Kidney glomerular epithelial cell (primary cell): ENCODE measurements around the gene ITPR1.

Source experiments
- DNase-seq: peaks from one replicate; lab custom pipeline; 2025; lab: John Stamatoyannopoulos, UW

ITPR1 gene

DNA sequence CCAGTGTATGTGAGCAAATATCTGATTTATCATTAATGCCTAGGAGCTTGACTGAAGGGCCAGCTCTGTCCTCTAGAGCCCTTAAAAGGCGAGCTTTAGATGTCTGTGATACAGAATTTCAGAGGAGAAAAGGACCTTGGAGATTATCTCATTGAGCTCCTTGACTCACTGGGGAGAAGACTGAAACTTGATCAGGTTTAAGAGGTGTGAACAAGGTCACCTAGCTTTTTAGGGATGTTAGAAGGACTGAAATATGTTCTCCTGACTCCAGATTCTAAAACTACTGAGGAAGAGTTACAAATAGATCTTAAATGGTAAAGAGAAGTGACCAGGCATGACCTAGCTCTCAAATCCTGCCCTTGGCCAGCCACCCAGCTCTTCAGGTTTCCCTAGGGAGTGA lies 292.4 kb downstream of the ITPR1 start:
- no peak for DNase-seq

DNA sequence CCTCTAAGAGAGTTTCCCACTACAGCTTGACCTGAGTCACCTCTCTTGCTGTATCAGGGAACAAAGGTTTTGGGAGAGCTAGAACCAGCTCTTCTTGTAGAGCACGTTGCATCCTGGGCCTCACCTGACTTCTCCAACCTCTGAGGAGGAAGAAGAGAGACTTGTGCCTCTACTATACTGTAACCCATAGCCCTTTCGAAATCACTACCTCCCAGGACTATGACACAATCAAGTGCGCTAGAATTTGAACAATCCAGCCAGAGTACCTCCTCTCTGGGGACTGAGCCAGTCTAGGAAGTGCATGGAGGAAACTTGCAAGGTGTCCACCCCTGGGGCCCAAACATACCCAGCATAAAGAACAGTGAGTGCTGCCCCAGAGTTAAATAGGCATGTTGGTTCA lies 293.3 kb downstream of the ITPR1 start:
- DNase-seq: no peak

DNA sequence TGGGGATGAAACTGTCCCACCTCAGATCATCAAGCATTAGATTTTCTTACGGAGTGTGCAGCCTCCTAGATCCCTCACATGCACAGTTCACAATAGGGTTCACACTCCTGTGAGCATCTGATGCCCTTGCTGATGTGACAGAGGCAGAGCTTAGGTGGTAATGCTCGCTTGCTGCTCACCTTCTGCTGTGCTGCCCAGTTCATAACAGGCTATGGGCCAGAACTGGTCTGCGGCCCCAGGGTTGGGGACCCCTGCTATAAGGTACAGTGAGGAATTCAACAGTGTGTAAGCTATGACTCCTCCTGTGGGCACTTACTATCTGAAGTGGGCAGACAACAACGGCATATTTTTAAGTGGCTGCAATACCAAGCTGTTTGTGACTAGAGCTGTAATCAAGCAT lies 298.2 kb downstream of the ITPR1 start:
- DNase-seq: no peak

DNA sequence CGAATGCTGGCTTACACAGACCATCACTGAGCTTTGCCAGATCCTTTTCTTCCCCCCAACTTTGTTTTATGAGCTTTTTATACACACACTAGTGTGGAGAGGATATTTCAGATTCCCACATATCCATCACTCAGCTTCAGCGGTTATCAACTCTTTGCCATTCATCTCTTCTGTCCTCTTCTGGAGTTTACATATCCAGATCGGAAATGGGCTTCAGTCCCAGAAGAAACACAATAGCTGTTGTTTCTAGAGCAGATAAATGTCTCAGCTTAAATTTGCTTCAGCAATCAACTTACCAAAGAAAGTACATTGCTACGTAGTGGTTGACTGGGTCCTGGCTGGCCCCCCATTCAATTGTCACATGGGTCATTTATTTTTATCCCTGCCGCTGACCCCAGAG lies 300.2 kb downstream of the ITPR1 start:
- DNase-seq: no peak

DNA sequence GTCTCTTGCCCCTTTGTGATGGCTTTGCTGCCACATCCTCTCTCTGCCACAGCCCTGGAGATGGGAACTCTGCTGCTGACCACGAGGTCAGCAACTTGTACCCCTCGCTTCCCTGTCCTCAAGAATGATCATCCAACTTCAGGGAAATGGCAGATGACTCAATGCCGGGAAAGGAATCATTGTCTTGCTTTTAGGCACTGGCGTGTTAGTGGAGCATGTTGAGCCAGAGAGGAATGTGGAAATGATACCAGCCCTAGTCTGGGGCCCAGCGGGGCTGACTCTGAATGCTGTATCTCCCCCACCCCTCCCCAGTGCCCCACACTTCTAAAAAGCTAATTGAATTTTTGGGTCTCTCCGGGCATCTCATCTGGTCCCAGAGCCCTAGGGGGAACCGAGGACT lies 301.2 kb downstream of the ITPR1 start:
- DNase-seq: no peak

DNA sequence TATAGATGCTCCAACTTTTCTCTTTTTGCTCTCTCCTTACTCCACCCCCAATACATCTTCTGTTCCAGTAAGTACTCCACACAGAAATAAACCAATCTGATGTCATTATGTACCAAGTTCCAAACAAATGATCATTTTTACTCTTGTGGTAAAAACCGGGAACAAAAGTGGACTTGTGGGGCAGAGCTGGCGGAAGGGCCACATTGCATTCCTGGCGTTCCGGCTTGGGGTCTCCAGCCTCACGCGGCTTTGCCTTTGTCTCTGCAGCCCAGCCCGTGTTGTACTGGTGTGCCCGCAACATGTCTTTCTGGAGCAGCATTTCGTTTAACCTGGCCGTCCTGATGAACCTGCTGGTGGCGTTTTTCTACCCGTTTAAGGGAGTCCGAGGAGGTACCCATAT lies 301.6 kb downstream of the ITPR1 start:
- no peak for DNase-seq

DNA sequence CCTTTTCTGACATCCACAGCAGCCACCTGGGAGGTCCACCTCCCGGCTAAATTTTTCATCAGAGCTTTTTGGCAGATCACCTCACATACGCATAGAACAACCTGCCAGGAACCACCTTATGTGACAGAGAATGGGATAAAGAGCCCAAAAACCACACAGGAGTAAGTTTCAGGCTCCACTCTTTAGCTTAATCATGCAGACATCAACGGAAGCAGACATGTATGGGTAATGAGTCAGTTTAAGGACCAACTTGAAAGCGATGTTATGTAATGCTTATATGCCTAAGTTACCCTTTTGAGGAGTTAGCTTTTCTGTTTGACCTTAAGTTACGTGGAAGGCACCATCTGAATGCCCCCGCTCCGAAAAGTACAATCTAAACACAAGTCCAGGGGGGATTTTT lies 302.8 kb downstream of the ITPR1 start:
- no peak for DNase-seq

DNA sequence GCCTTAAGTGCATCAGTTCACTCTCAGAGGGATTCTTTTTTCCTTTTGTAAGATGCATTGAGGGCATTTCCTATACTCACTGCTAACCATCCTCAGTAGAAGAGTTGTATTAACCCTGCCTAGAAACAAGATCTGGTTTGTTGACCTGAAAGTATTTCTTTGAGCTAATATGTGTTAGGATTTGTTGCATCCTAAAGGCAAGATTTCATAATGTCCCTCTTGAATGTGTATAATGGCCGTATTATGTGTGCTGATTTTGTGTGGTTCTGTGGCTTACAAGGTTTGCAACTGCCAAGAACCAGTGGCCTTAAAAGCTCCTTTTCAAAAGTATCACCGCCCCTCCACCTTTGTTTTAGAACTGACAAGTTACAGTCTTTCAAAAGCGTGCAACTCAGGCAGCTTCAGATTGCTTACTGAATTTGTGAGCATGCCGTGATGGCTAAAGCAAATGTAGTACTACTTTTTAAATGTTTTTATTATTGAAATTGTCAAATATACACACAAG lies 304.1 kb downstream of the ITPR1 start:
- no peak for DNase-seq

DNA sequence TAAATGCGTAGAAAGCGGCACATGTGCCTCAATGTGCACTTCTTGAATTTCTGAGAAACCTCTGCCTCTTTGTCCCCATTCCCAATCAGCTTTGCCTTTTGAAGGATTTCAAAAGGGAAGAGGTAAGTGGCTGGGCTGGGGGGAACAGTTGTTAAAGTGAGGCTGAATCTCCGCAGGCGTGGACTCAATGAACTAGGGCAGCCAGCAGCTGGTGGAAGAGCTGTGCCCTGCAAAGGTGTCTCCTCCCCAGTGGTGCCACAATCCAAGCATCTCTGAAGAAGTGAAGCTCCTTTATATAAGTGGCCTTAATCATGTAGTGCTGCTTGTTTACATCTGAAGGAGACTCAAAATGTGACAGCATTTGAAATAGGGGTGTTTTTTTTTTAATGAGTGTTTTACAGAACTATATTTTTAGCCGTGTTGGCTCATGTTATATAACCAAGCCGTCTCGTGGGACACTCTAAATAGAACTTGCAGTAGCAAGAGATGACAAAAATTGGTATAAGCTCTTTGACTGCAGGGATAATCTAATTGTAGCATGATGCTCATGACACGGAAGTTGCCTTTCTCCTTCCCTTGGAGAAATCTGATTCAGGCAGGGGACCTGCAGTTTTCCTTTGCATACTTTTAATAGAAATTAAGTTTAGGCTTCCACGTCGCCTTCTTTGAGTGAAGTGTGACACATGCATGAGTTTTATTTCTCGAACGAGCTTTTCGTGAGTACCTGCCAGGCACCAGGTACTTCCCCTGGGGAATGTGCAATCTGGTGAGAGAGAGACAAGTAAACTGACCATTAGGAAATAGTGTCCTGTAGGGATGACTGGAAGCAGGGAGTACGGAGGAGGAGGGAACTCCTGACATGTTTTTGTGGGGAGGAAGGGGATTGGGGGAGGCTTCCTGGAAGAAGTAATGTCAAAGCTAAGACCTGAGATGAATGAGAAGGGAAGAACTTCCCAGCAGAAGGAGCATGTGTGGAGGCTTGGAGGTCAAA lies 306.4 kb downstream of the ITPR1 start:
- DNase-seq: no peak

DNA sequence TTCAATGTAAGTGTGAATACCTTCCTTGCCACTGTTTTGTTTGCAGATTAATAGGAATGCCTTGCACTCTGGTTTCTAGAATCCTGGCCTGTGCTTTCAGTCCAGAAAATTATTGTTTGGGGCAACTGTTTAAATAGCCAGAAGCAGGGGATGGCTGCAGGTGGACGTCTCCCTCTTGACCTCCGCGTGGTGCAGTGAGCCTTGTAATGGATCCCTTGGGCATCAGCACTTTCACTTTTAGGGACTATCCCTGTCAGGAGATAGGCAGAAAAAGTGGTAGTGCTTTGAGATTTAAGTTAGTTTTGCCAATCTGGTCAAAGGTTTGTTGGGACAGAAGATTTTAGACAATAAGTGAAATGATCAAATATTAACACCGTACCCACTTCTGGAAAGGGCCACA lies 307.4 kb downstream of the ITPR1 start:
- DNase-seq: no peak

DNA sequence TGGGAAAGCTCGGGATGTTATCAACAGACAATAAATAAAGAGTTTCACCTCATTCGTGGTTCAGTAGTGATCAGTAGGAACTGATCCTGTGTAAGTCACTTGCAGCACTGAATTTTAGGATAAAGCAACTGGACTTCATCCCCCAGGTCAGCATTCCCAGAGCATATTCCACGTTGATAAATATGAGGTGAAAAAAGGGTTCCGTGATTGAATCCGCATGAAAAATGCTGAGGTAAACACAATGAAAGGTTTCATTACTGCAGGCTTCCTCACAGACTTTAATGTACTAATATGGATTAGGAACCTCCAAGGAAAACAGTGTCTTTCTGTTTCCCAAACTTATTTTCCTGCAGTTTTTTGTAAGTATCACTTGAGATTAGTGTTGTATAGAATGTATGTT lies 308.7 kb downstream of the ITPR1 start:
- no peak for DNase-seq

DNA sequence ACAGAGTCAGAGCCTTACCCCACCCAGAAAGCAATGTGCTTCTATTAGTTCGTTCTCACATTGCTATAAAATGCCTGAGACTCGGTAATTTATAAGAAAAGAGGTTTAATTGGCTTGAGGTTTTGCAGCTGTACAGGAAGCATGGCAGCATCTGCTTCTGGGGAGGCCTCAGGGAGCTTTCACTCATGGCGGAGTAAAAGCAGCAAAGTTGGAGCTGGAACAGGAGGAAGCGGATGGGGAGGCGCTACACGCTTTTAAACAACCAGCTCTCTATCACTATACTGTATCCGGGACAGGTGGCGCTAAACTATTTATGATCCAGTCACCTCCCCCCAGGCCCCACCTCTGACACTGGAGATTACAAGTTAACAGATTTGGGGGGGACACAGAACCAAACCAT lies 309.8 kb downstream of the ITPR1 start:
- no peak for DNase-seq

DNA sequence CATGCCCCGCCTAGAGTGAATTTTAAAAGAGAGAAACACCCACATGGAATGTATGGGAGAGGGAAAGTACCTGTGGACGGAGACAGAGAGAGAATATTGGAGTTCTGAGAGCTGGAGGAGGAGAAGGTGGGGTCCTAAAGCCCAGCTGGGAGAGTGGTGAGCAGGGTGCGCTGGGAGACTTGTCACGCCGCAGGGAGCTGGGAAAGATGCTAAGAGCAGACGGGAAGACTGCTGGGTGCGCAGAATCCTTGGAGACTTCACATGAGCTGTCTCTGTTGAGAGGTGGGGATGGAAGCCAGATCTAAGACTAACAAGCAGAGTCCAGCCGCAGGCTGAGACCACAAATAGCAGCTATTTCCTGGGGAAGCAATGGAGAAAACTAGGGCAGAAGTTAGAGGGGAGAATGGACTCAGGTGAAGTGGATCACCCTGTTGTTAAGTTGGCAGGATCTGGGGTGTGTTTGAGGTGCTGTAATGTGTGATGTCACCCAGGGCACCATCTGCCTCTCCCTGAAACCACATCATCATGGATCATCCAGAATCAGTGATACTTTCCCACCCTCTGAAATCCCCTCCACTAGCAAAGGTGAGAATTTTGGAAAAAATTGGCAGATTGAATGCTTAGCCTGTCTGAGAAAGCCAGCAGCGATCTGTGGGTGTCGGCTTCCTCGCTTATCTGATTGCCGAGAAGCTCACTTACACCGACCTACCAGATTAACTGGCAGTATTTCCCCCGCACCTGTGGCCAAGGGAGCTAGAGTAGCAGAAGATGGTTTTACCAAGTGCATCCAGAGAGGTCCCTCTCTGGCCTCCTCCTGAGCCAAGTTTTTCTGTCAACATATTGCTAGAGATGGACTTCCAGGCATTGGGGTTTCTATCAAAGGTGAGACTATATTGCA lies 311.3 kb downstream of the ITPR1 start:
- DNase-seq: no peak

DNA sequence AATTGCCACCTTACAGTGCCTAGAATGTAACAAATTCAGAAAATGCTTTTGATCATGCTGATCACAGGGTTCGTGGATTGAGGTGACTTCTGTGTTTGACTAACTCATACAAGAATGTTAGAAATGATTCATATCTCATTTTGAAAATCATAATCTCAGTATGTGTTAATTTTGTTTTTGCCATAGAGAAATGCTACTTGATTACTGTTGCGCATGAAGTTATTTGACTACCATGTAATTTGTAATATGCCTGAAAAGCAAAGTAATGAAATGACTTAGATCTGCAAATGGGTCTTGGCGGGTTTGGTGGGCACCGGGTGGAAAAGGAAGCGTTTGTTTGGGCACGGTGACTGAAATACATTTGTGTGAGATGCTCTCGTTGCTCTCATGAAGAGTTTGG lies 312.5 kb downstream of the ITPR1 start:
- DNase-seq: no peak

DNA sequence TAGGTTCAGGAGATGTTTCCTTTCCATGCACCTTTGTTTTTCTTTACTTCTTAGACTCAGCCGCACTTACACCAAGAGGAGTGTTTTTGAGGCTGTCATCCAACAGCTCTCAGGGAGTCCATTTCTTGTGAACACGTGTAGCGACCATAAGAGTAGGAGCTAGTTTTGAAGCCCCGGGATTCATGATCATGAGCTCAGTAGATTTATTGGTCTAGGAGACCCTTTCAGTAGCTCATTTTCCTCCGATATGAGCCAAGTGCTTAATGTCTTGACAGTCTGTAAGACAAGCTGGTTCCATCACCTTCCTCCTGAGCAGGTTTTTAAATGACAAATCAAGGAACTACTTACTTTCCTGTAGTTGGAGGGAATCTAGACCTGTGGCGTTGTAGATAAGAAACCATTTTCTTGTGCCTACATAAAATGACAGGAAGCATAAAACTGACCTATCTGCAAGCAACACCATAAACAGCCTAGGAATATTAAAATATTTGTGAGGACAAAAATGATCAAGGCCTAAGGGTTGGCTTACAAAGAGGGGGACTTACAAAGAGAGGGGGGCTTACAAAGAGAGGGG lies 313.5 kb downstream of the ITPR1 start:
- DNase-seq: no peak

DNA sequence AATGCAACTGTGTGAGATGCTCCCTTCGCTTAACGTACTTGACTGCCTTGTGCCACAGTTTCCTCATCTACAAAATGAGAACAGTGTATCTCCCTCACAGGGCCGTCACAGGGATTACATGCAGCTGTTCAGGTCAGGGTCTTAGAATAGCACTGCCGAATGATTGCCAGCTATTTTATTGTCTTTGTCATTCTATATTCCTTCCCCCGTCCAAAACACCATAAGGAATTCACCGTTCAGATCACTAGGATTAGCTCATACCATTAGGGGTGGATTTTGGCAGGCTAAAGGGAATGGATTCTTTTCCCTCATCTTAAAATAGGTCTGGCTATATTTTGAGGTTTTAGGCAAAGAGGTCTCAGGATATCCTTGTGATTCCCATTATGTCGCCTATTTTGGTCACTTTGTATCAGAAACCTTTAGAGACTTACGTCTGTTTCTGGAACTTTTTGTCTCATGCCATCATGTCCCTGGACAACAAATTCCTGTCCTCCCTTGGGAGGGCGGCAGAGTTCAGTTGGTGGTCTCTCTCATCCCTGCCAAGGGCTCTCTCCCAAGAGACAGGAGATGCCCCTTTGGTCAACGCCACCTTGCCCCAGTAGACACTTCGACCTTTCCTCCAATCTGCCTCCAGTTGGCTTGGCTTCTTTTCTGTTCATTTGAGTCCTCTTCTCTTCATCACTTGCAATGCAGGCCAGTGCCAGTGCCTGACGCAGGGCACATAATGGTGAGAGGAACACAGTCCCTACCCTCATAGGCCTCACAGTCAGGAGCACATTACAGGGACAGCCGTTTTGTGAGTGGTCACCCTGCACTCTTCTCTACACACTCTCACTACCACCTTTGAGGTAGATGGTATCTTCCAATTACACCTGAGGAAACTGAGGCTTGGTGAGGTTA lies 314.5 kb downstream of the ITPR1 start:
- no peak for DNase-seq

DNA sequence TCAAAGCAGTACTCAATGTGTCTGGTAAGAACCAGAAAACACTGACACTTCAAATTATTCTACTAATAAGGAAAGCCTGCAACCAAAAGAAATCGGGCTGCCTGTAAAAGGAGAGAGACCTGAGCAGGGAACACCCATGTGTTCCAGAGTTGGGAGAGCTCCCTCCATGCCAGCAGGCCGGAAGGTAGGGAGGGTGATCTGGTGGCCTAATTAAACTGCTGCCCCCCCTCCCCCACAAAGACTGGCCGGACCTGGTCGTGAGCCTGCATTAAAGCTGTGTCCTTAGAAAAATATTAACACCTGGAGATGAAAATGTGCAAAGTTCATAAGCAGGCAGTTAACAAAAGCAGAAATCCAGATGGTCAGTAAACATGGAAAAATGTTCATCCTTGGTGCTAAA lies 315.5 kb downstream of the ITPR1 start:
- DNase-seq: no peak

DNA sequence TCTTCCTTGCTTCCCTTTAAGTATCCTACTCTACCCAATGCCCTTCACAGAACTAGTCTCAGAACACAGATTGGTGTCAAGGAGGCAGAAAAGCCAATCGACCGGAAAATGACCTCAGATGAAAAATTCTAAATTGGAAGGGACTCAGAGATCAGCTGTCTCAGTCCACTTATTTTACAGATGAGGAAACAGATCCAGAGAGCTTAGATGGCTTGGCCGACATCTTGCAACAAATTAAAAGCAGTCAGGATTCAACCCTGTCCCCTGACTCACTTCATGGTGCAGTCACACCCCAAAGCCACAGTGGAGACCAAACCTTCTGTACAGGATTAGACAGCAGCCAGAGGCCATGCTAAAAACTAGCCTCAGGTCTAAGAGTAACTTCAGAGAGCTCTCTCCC lies 316.8 kb downstream of the ITPR1 start:
- no peak for DNase-seq

DNA sequence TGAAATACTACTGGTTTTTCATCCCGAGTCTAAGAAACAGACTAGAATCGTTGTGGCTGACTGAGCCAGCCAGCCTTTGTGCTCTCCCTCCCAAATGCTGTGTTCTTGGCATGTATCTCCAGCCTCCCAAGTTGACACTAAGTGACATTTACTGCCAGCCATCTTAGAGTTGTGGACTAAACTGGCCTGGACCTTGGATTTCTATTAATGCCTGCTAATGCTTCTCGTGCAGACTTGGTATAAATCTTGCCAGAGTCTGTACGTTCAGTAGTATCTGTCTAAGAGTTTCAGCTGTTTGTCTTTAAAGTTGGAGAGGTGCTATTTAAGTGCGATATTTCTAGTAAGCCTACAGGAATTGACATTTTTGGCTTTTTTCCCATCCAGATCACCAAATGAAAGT lies 319.4 kb downstream of the ITPR1 start:
- no peak for DNase-seq

DNA sequence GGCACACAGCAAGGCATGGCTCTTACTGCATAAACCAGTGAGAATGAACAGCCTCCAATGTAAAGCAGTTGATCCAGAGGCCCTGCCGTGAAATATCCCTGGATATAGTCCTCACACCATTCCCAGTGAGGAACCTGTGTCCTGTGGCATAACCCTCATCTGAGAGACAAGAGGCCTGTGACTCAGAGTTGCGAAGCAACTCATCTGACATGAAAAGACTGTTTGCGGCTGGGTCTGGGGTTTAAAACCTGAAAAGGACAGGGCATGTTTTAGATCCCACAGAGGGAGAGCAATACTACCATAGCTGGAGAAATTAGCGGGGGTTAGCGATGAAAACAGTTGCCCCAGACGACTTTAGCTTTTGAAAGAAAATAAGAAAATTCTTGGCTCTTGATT lies 320.8 kb downstream of the ITPR1 start:
- DNase-seq: no peak

DNA sequence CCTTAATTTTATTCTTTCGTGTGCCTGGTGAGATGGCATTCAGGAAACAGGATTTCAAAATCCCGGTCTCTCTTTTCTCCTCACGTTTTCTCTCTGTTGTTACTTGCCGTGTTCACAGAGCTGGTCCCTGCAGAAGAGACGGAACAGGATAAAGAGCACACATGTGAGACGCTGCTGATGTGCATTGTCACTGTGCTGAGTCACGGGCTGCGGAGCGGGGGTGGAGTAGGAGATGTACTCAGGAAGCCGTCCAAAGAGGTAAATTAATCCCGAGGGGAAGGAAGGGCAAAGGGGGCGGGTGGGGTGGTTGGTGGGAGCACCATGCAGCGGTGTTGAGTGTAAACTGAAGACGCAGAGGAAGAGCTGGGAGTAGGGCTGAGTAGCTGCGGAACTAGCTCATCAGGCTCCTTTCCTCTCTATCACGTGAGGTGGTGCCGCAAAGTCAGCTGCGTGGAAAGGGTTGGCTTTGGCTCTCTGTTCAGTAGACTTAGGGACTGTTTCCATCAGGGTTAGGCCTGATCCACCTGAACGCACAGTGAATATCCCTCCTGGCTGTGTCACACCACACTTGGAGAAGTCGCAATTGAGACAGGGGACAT lies 321.3 kb downstream of the ITPR1 start:
- DNase-seq: no peak
